SW480 (cell line): ENCODE measurements around the gene TUBGCP3.

Source experiments
- DNase-seq: peaks from one replicate; pipeline ENCODE4 v3.0.0-alpha.2; 2016; ENCODE audit warnings: low spot score

TUBGCP3 gene

DNA sequence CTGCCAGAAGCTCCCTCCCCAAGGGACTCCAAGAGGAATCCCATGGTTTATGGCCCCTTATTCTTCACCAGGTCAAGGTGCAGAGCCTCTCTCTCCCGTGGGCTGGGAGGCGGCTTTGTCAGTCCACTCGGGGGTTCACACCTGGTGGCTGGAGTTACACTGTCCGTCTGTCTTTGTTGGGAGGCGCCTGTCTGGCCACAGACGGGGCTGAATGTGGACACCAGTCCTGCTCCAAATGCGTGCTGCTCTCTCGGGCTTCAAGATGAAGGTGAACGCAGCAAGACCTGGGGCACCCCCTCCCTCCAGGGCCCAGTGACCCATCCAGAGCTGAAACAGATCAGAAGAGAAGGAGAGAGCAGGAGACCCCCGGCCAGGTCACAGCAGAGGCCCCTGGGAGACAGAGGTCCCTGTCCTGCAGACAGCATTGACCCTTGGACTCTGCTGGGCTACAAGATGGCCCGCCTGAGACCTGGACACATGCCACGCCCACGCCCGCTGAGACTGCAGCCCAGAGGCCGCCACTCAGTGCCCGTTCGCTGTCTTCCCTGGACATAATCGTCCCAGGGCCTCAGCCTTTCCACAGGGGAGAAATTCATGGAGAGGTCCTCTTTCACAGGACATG, 29.9 kb upstream of the TUBGCP3 start:
- DNase-seq = no peak

- DNase-seq = peak; percentile 27
These were observed 28.8 kb upstream of the TUBGCP3 start for GRCh38 chr13:112616586-112617362.

DNA sequence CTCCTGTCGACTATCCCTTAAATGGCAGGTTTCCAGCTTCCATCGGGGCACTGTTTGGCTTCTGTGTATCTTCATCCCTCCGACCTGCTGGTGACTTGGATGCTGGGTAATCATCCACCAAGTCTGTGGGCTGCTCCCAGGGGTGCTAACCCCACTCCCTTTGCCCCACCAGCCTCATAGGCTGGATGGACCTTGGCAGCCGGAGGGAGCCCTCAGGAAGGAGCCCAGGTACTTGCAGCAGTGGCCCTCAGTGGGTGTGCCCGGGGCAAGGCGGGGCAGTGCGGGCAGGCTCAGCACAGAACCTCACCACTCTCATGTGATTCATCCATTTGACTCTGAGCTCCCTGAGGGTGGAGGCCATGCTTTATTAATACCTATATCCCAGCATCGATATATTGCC, 27.4 kb upstream of the TUBGCP3 start:
- DNase-seq = peak; percentile 17

DNA sequence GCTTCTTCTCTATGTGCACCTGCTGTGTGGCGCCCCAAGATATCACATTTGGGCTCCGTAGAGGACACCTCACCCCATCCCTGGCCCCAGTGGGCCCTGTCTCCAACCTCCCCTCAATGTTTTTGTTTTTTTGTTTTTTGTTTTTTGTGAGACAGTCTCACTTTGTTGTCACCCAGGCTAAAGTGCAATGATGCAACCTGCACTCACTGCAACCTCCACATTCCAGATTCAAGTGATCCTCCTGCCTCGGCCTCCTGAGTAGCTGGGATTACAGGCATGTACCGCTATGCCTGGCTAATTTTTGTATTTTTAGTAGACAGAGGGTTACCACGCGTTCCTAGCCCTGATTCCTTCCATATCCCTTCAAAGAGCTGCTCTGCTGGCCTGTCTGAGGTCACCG, 26.9 kb upstream of the TUBGCP3 start:
- no peak for DNase-seq

GRCh38 chr13:112608212-112608611, 20.3 kb upstream of the TUBGCP3 start:
- DNase-seq = no peak

DNA sequence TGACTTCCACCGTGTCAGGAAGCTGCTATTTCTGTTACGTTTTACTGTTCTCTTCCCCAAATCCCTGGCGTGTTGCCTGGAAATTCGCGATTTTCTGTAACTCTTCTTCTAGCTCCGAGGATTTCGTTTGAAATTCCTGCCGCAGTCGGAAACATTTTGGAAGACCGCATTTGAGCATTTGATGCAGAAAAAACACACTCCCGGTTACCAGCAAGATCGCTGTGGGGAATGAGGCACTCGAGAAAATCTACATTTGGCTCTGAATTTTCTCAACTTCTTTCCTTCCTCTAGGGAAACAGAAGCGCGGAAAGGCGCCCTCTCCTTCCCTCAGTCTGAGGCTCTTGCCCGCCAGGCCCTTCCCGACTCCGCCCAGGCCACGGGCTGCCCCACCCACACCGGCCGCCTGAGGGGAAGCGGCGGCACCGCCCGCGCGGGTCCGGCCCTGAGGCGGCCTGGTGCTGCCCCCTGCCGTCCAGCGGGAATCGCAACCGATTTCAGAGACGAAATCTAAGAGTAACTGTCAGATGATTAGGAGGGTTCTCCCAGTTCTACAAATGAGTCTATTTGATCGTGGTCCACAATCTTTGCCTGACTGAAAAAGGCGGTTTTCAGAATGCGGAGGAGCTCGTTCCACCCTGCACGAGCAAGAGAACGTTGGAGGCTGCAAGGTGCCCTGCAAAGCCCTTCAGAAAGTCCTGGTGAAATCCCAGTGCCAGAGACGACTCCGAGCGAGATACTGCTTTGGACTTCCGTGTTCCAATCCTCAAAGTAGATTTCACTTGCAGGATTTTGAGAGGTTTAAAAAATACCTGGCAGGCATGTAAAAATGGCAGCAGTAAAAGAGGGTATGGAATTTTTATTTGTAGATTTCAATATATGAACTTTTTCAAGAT, 18.4 kb upstream of the TUBGCP3 start:
- peak; percentile 83 for DNase-seq

DNA sequence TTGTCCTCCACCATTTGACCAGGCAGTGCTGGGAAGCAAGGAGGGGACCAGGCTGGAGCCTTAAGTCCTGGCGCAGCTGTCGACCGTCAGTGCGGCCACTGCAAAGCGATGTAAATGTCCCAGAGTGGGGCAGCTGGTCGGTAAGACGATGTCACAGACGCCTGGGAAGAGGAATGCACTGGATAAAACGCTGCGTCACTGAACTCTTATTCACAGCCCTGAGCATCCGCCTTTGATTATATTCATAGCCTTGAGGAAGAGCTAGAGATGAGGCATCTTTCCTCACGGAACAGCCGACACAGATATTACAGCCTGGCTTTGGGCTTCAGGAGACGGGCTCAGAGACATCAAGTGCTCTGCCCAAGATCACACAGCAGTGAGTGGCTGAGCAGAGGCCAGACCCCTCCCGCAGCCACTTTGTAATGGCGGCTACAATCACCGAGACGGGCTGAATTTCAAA, 17.6 kb upstream of the TUBGCP3 start:
- no peak for DNase-seq

DNA sequence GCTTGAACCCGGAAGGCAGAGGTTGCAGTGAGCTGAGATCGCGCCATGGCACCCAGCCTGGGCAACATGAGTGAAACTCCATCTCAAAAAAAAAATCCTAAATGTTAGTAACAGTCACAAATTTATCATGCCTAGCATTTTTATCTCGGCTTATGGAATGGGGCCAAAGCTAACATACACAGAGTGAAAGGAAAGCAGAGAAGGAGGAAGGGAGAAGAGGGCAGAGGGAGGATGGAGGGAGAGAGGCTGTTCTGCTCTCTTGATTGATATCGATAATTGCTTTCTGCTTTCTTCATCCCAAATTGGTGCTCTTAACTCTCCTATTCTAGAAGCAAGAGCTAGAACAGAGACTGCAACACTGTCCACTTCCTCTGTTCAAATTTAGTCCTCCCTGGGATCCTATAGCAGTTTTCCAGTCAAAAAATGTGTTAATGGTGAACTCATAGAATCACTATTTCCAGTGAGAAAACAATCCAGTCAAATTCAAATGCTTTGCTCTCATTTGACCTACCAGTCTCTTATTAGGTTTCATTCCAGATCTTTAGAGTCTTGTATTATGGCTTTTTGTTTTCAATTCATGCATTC, 15.8 kb upstream of the TUBGCP3 start:
- DNase-seq = no peak

DNA sequence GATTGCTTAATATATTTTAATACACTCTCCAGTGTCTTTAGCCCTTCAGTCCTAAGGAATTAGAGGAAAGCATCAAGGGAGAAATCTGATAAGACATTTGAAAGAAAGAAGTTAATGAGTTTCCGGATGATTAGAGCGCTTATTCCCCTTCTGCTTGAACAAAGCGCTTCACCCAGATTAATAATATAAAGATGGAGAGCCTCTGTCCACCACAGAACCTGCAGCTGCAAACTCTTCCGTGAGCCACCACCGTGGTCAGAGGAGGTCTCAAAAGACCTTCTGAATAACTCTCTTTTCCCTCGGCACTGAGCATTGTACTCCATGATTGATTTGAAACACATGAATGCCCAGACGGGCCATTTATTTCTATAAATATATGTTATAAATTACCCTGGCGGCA, 14.2 kb upstream of the TUBGCP3 start:
- no peak for DNase-seq

DNA sequence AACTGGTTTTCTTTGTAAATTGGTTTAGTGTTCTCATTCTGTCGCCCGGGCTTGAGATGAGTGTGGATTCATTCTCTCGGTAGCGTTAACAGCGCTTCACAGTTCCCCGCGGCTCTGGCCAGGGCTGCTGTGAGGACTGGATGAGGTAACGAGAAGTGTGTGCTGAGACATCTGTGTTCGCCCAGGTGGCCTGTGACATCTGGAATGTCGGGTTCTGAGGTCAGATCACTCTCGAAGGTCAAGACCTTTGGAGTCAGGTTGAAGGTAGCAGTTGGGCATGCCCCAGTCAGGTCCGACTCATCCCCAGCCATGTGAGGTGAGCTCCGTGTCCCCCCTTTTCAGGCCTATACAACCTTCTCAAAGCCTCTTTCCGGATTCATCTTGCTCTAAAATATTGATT, 13.4 kb upstream of the TUBGCP3 start:
- DNase-seq = no peak

DNA sequence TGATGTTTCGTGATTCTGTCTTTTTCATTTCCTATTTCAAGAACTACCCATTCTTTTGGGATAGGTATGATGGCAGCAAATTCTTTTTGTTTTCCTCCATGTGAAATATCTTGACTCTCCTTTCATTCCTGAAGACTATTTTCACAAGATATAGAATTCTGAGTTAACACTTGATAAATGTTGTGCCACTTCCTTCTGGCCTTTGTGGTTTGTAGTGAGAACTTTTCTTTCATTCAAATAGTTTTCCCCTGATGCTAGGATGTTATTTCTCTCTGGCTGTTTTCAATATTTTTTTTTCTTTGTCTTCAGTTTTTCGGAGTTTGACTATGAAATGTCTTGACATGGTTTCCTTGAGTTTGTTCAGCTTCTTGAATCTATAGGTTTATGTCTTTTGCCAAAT, 8.3 kb upstream of the TUBGCP3 start:
- DNase-seq = no peak

DNA sequence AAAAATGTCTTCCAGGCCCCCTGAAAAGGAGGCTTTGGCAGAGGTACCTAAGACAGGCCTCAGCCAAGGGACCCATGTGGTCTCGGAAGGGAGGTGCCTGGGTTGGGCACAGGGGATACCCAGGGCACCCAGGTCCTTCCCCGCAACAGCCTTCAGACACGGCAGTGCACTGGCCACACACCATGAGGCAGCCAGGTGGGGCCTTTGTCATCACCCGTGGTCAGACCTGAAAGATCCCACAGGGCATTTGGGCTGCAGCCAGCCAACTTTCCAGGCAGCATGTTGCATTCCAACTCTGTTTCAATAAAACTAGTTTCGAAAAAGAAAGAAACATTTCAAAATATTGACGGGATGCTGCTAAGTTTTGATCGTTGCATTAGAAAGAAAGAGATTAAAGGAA, 4.7 kb upstream of the TUBGCP3 start:
- DNase-seq = no peak

DNA sequence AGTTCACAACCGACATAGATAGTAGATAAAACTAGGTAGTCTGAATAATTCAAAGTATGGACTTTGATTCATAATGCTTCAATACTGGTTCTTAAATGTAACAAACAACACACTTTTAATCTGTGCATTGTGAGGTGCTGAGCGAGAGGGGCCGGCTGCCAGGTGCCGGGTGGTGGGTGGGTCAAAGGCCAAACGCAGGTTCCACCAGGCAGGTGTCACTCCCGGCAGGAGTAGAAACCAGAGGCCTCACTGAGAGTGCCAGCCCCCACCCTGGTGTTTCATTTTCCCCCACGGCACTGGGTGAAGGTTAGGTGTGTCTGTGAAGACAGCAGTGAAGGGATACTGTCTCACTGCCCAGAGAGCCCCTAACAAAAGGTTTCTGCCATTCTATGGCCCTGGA, 4.2 kb upstream of the TUBGCP3 start:
- DNase-seq = no peak

DNA sequence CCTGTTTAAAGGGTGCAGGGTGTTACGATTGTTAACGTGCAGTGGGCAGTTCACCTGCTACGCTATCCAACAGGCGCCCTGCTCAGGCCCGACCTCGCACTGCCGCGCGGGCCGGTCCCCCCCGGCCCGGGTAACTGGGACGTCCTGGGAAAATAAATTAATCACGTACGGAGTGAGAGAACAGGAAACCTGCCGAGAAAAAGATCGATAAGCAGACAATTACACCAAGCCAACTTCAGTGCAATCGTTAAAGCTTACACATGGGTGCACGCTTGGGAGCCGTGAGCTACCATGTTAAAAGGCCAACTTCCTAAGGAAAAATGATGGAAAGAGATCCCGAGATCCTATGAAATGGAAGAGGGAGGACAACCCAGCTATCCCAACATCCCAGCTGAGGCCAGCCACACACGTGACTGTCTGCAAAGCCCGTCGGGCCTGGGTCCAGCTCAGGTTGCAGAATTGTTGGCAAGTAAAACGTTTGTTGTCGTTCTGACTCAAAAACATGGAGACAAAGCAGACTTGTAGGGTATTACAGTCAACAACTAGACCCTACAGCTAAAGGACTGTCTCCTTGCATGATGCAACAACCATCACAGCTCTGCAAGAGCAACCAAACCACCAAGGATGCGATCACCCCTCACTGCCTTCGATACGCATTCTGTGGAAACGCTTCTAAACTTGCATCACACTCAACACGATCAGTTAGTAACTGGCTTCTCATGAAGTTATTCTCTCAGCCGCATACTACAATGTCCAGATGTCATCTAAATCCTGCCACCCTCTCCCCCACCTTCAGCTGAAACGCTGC, 741 bp upstream of the TUBGCP3 start:
- DNase-seq = peak; percentile 8

GRCh38 chr13:112587212-112587763, 665 bp downstream of the TUBGCP3 start:
- peak; percentile 81 for DNase-seq

DNA sequence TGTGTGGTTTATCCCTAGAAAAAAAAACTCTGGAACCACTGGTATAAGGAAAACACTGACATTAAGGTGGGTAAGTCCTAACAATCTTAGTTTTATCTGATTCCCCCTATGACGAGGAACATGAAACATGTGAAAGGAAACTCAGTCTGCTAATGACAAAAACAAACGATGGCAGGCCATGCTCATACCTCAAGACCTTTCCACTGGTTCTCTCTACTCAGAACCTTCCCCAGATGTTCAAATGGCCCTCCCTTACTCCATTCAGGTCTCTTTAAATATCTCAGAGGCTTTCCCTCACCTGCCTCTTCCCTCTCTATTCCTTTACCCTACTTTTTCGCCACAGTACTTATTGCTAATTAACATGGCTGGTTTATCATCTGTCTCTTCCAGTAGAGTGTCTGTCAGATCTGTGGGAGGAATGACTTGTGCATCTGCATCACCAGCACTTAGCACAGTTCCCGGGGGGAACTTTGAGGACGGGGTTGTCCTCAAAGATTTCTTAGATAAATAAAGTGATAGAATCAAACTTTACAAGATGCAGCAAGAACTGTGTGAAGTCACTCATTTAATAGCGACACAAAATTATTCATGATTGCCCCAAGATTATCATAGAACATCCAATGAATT, 1.5 kb downstream of the TUBGCP3 start:
- DNase-seq = no peak

DNA sequence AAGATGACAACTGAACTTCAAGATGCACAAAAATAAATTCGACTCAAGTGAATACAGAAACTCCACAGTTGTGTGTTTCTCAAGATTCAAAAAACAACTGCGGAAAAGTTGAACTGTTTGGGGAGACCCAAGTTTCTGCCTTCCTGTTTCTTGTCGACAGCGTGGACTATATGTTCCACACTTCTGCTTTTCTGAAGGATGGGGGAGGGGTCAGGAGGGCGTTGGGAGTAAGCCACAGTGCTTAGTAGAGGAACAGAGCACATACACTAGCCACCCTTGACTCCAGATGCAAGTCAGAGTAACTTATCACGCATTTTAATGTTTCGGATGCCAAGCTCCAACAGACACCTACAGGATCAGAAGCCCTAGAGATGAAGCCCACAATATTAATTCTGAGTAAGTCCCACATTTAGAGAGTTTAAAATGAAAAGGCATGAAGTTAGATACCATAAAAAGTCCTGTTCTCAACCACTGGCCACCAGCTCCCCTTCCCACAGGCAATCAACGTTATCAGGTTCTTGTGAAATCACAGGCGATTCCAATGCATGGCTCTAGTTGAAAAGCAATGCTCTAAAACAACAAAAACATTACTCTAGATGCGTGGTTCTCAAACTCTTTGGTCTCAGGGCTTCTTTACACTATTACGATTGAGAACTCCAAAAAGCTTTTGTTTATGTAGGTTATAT, 4.2 kb downstream of the TUBGCP3 start:
- no peak for DNase-seq

DNA sequence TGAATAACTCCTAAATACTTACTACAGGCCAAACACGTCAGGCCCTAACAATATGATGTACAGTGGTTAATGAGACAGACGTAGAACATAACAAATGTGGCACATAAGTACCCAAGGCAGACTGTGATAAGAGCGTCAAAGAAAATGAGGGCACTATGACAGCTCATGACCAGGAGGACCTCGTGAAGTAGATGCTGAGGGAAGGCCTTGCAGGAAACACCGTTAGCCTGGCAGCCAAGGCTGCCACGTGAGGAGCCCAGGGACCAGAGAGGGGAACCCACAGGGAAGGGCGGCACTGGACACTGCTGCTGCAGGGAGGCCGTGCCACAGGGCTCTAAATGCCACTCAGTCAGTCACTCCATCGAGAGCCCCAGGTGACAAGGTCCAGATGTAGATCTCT, 5.7 kb downstream of the TUBGCP3 start:
- DNase-seq = no peak

DNA sequence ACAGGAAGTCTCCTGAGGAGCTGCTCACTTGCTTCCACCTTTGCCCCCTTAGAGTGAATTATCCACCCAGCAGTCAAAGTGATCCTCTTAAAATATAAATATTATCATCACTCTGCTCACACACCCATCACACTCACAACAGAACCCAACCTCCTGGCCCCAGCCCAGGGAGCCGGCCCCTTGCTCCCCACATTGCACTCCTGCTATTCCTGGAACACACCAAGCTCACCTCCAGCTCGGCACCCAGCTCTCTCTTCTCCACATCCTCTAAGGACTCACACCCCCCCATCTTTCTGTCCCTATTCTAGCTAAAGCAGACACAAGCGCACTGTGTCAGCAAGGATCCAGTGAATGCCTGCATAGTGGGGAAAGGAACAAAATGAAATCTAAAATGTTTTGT, 7.0 kb downstream of the TUBGCP3 start:
- no peak for DNase-seq

DNA sequence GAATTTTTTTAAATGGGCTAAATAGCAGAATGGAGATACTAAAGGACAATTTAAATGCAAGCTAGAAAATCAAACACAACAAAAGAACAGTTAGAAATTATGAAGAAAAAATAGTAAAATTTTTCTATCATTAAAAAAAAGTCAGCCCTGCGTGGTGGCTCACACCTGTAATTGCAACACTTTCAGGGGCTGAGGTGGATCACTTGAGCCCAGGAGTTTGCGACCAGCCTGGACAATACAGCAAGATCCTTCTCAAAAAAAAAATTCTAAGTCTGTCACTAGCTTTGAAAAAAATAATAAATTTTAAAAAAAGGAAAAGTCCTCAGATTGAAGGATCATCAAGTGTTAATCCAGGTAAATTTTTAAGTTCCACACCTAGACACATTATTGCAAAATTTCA, 7.7 kb downstream of the TUBGCP3 start:
- DNase-seq = no peak
